Vagina (tissue), 2 donors: ENCODE data around the gene MRPL52.

Source experiments
- POLR2AphosphoS5 ChIP-seq, 2 donors: sonication (generic); formaldehyde crosslinking; IDR thresholded peaks; one replicate each; pipeline ENCODE4 v1.9.0; 2017; ENCODE audit warnings: antibody characterized with exemption in 2 of 2, mild to moderate bottlenecking in 2 of 2, low read depth in 1 of 2; ENCODE audit not compliant: insufficient read depth in 1 of 2
- TF ChIP-seq, protein P1 (sequence below), 3 experiments: fragments of 450-650 bp in 2 of 3; fragments of 200-600 bp in 1 of 3; sonication (generic) in 1 of 3; IDR thresholded peaks; one replicate each; pipeline ENCODE4 v1.5.1; 2017 to 2019; ENCODE audit warnings: antibody characterized with exemption in 3 of 3, mild to moderate bottlenecking in 2 of 3, moderate library complexity in 2 of 3

DNA sequence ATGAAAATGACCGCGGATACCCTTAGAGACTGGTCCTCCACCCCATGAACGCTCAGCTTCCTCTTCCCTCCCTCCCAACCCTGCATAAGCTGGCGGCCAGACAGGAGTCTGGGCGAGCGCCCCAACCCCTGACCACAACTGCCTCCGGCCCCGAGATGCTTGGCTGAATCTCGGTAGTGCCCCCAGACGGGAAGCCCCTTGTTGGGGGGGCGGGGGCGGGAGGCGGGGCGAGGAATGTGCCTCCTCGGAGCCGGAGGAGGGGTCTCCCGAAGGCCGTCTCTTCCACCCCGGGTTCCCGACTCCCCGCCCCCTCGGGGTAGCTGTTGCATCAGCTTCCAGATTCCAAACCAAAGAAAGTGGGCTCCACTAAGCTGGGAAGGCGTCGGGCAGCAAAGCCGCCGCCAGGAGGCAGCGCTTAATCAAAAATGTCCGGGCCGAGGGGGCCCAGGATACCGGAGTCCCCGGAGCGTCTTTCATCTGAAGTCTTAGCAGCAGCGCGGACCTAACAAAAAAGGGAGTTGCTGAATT, 7.1 kb upstream of the MRPL52 start:
- TF ChIP-seq, protein P1, sequence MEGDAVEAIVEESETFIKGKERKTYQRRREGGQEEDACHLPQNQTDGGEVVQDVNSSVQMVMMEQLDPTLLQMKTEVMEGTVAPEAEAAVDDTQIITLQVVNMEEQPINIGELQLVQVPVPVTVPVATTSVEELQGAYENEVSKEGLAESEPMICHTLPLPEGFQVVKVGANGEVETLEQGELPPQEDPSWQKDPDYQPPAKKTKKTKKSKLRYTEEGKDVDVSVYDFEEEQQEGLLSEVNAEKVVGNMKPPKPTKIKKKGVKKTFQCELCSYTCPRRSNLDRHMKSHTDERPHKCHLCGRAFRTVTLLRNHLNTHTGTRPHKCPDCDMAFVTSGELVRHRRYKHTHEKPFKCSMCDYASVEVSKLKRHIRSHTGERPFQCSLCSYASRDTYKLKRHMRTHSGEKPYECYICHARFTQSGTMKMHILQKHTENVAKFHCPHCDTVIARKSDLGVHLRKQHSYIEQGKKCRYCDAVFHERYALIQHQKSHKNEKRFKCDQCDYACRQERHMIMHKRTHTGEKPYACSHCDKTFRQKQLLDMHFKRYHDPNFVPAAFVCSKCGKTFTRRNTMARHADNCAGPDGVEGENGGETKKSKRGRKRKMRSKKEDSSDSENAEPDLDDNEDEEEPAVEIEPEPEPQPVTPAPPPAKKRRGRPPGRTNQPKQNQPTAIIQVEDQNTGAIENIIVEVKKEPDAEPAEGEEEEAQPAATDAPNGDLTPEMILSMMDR (IDR thresholded peaks at IDR 0.05), result peak; percentile 70 to 86 (median 74)
- peak; percentile 50 to 65 for TF ChIP-seq POLR2AphosphoS5 (IDR thresholded peaks at IDR 0.05; ENCODE audit: insufficient read depth in 1 of 2, low read depth in 1 of 2)
